HUDEP-2 (cell line): ENCODE measurements around the gene BRK1.
"Not testable (repeated sequence)": the region's sequence is repeated elsewhere in the genome, so short reads cannot be mapped to it uniquely, and the experiment has no call there.

Source experiments
- DNase-seq, 76 experiments: peaks; one replicate each; lab custom pipeline; 2025; ENCODE audit not compliant: unreplicated experiment in 76 of 76; lab: John Stamatoyannopoulos, UW

BRK1 gene

GRCh38 chr3:10115326-10116137, at the start of gene BRK1:
Gene BRK1, plus strand, starts transcription at chr3:10115675. Its CDS starts 27 bp downstream, at chr3:10115702.
- peak; percentile 39 to 94 (median 88) for DNase-seq

DNA sequence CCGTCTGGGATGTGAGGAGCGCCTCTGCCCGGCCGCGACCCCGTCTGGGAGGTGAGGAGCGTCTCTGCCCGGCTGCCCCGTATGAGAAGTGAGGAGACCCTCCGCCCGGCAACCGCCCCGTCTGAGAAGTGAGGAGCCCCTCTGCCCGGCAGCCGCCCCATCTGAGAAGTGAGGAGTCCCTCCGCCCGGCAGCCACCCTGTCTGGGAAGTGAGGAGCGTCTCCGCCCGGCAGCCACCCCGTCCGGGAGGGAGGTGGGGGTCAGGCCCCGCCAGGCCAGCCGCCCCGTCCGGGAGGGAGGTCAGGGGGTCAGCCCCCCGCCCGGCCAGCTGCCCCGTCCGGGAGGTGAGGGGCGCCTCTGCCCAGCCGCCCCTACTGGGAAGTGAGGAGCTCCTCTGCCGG, 45.4 kb upstream of the BRK1 start:
- DNase-seq: not testable (repeated sequence)

GRCh38 chr3:10074666-10075065, 40.8 kb upstream of the BRK1 start:
- DNase-seq: no peak

DNA sequence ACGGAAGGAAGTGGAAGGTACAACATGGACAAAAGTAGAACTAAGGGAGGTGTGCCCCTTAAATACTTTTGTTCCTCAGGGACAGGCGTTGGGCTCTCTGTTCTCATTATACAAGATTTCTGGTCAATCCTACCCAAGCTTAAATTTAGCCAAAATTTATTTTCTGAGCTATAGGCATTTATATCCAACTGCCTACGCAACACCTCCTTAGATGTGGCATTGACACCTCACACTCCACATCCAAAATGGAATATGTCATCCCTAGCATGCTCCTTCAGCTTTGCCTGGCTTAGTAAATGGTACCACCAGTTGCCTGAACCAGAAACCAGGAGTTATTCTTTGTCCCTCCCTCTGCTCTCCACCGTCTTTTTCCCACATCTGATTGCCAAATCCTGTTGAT, 33.6 kb upstream of the BRK1 start:
- no peak for DNase-seq

DNA sequence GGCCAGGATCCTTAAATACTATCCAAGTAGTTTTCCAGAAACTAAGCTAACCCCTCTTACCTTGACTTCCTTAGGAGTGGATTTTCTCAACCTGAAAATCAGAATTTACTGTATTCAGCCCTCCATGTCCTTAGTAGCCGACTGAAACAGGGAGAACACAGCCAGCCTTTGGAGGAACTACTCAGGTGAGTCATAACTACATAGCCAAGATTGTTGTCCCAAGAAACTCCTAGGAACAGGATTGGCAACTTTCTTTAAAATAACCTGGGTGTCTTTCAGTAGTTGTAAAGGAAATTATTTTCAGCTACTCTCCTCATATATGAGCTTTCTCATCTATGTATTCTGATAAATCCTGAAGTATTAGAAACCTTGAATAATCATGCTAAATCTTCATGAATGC, 29.7 kb upstream of the BRK1 start:
- no peak for DNase-seq

- no peak for DNase-seq
Measured at GRCh38 chr3:10088256-10088655, 27.2 kb upstream of the BRK1 start.

DNA sequence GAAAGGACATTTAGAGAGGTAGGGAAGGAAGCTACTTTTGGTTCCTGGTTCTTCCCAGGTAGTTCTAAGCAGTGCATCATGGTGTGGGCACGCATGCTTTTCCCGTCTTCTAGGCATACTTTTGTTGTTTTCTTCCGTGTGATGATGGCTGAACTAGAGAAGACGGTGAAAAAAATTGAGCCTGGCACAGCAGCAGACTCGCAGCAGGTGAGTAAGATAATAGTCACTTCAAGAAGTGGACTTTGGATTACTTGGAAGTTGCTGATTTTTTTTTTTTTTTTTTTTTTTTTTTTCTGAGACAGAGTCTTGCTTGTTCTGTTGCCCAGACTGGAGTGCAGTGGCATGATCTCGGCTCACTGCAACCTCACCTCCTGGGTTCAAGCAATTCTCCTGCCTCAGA, 25.3 kb upstream of the BRK1 start:
- no peak for DNase-seq

- DNase-seq: not testable (repeated sequence)
Measured at GRCh38 chr3:10090774-10091173, 24.7 kb upstream of the BRK1 start.

- DNase-seq: not testable (repeated sequence)
Measured at GRCh38 chr3:10091387-10091786, 24.1 kb upstream of the BRK1 start.

DNA sequence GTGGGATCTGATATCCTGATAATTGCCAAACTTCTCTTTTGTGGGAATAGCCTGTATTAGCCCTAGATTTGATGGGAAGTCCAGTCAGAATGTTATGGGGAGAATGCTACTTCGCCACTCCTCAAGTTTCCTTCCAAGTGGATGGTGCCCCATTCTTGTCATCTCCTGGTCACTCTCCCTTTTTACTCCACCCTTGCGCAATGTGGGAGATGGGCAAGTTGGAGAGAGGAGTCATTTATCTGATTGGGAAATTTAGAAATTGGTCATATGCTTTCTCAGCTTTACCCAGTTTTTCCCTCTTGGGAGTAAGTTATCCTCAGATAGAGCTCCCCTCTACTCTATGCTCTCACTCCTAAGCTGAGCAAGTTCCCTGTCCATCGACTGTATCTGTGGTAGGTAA, 21.8 kb upstream of the BRK1 start:
- no peak for DNase-seq

- DNase-seq: no peak
Measured at GRCh38 chr3:10099041-10099440, 16.4 kb upstream of the BRK1 start.

DNA sequence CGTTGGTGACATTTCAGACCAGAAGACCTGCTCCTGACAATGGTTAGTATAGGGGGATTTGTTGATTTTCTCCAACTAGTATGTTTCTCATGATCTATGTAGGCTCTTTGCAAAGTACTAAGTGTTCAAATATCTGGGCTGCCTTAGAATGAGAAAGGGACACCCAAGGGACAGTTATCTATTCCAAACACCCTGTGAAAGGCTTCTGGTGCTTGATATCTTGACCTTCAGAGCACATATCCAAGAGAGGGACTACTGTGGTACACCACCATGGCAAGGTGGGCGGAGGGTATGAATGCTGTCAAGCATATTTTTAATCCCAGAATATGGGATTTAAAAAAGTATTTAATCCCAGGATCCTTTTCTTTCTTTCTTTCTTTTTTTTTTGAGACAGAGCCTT, 8.6 kb upstream of the BRK1 start:
- peak in 35 of 76 experiments; percentile 1 to 56 (median 15) for DNase-seq

- DNase-seq: peak in 1 of 76 experiments; percentile 4
Measured at GRCh38 chr3:10108091-10108490, 7.4 kb upstream of the BRK1 start, which contains the start of gene FANCD2OS. Gene FANCD2OS, minus strand, starts transcription at chr3:10108255. Its CDS starts 3,481 bp downstream, at chr3:10104774.

DNA sequence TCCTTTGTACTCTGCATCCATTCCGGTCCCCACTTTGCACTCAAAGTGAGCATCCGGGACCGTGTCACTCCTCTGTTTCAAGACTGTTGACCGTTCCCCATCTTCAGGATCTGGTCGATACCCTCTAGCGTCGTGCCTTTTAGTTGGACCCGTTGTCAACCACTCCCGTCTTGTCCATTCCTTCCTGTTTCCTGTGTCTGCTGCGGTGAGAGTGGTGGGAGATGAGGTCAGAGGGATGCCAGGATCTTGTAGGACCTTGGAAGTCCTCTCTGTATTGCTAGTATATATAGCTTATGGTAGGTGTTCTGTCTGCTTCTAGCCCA, 624 bp downstream of the BRK1 start:
- peak in 7 of 76 experiments; percentile 10 to 55 (median 16) for DNase-seq

GRCh38 chr3:10116928-10117327, 1.5 kb downstream of the BRK1 start:
- DNase-seq: no peak

DNA sequence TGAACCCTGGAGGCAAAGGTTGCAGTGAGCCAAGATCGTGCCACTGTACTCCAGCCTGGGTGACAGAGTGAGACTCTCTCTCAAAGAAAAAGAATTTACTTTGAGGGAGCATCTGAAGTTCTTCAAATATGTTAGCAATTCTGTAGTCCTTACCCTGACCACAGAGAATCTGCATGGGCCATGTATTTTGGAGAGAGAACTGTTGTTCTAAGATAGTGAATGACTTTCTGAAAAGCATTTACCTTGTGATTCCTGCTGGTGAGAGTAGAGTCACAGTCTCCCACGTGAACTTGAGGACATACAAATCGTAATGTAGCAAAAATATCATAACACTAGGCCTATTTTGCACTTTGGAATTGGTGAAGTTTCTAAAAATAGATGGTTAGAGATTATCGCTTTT, 3.9 kb downstream of the BRK1 start:
- no peak for DNase-seq

DNA sequence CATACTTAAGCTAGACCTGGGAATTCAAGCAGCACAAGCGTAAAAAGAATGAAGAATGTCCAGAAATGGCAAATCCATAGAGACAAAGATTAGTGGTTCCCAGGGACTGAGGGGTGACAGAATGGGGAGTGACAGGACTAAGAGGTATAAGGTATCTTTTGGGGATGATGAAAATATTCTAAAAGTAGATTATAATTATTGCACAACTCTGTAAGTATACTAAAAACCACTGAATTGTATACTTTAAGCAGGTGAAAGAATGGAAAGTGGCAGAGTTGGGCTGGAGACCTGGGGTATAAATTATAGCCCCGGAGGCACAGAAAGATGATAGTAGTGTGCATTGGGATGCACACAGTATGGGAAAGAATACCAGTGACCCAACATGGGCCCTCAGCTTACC, 5.6 kb downstream of the BRK1 start:
- DNase-seq: no peak

GRCh38 chr3:10122724-10123123, 7.2 kb downstream of the BRK1 start:
- no peak for DNase-seq

GRCh38 chr3:10135872-10136271, 20.4 kb downstream of the BRK1 start:
- peak in 1 of 76 experiments; percentile 11 for DNase-seq

- DNase-seq: no peak
Measured at GRCh38 chr3:10136426-10137005, 21.0 kb downstream of the BRK1 start.

- DNase-seq: peak in 23 of 76 experiments; percentile 6 to 68 (median 20)
Measured at GRCh38 chr3:10137178-10137577, 21.7 kb downstream of the BRK1 start.

- DNase-seq: peak in 1 of 76 experiments; percentile 52
Measured at GRCh38 chr3:10140996-10141546, 25.6 kb downstream of the BRK1 start.
